Psoas muscle (tissue), 8 donors: Measurements from ENCODE around the gene DPEP2. TPM values are rescaled to one million over a fixed set of nuclear protein-coding genes. Genes with fewer than 3 reads are reported as not detected.

Experiments used
- ATAC-seq, 4 donors: fragments of 200-7000 bp; cut with Tn5 transposase; one replicate each; pipeline ENCODE4 v1.9.1; 2020; ENCODE audit warnings: moderate library complexity in 3 of 4, mild to moderate bottlenecking in 2 of 4
- DNase-seq, 2 donors: peaks; one replicate each; pipeline ENCODE4 v3.0.0-alpha.2; 2020
- H3K27ac ChIP-seq: fragments of 200-600 bp; one replicate; pipeline ENCODE4 v1.8.0; 2022
- H3K27me3 ChIP-seq, 3 donors: fragments of 200-600 bp in 1 of 3; one replicate each; pipeline versions ENCODE4 v1.6.1 to v1.8.0; 2013 to 2022; ENCODE audit warnings: low read length in 2 of 3, mild to moderate bottlenecking in 2 of 3, moderate library complexity in 1 of 3; ENCODE audit not compliant: insufficient read depth in 3 of 3
- H3K36me3 ChIP-seq, 2 donors: fragments of 200-600 bp in 1 of 2; one replicate each; pipeline versions ENCODE4 v1.6.1 to v1.8.0; 2013 to 2022; ENCODE audit warnings: low read depth in 1 of 2, mild to moderate bottlenecking in 1 of 2, moderate library complexity in 1 of 2; ENCODE audit not compliant: insufficient read depth in 1 of 2
- H3K4me1 ChIP-seq: fragments of 200-600 bp; one replicate; pipeline ENCODE4 v1.8.0; 2022
- H3K4me3 ChIP-seq: fragments of 200-600 bp; one replicate; pipeline ENCODE4 v1.8.0; 2022; ENCODE audit warnings: mild to moderate bottlenecking
- H3K9me3 ChIP-seq: fragments of 200-600 bp; one replicate; pipeline ENCODE4 v1.8.0; 2022
- WGBS, 3 donors: extraction: QIAGEN DNeasy Blood & Tissue Kit; methylation state at CpG; one replicate each; pipeline versions ENCODE4 v1.1.6 to v1.1.7; 2013; 5-methylcytosine and 5-hydroxymethylcytosine counted together
- intact Hi-C, 2 donors: fragments of 100-400 bp; cut with DNase I; formaldehyde crosslinking; loops; one replicate each; pipeline versions ENCODE4 v1.11.0 to v1.14.2; 2022
- polyA plus RNA-seq, 3 donors: library from polyadenylated mRNA; stranded (reverse); fragments of 200-250 nt; gene quantifications; one replicate each; pipeline ENCODE4 v1.2.3, GENCODE V29; 2013
- total RNA-seq, 4 donors: library from RNA; stranded (reverse); fragmentation: NEBNext Ultra II Directional in 2 of 4; extraction: Animal tissue kit (Norgen Biotek cat#: 25700) in 2 of 4; gene quantifications; one replicate each; pipeline versions ENCODE4 v1.2.1 to v1.2.4, GENCODE V29; 2021 to 2023
- TF ChIP-seq, protein P1 (sequence below): fragments of 200-600 bp; IDR thresholded peaks from one replicate; pipeline ENCODE4 v1.8.0; 2022; ENCODE audit warnings: antibody characterized with exemption
- donor health status: healthy with polysubstance abuse.
- donor health status: DM: no; HTN: no; CAD: no; lungs with moderate emphysema.
- donor health status: Bipolar disorder and iron deficiency.
- donor health status: healthy.
- donor health status: DM: yes; HTN: yes; CAD: no.
- donor health status: DM: no; HTN: no; CAD: no.
- donor health status: DM: no; HTN: no; CAD: no.
- donor health status: DM: yes; HTN: yes; CAD: no.

The DPEP2 gene
- total and polyA plus RNA-seq, 7 donors, result 0.23 to 1.1 (median 0.28) TPM; not detected in 1

DNA sequence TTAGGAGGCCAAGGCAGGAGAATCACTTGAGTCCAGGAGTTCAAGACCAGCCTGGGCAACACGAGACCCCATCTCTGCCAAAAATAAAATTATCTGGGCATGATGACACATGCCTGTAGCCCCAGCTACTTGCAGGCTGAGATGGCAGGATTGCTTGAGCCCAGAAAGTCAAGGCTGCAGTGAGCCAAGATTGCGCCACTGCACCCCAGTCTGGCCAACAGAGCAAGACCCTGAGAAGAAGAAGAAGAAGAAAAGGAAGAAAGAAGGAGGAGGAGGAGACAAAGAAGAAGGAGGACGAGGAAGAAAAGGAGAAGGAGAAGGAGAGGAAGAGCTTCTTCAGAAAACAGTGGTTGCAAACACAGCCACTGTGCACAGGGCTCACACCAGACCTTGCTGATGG lies 10.6 kb downstream of the DPEP2 start:
- 67 to 81% (median 67%) methylated on average over 3 of the region's 3 CpGs for WGBS, 3 donors
- ATAC-seq (peak in 2 of 4 donors; percentile 9 to 16), DNase-seq (no peak)
- Histone ChIP-seq H3K4me1 (peaks cover 80% of the 10 kb centered on the region), H3K27ac (peak overlapping the region; percentile 97), H3K4me3 (peak overlapping the region; percentile 70), H3K27me3 (no peaks in the 10 kb centered on the region), H3K36me3 (peaks cover 0 to 8% of the 10 kb centered on the region in 2 donors), H3K9me3 (no peaks in the 10 kb centered on the region)
- TF ChIP-seq, protein P1, sequence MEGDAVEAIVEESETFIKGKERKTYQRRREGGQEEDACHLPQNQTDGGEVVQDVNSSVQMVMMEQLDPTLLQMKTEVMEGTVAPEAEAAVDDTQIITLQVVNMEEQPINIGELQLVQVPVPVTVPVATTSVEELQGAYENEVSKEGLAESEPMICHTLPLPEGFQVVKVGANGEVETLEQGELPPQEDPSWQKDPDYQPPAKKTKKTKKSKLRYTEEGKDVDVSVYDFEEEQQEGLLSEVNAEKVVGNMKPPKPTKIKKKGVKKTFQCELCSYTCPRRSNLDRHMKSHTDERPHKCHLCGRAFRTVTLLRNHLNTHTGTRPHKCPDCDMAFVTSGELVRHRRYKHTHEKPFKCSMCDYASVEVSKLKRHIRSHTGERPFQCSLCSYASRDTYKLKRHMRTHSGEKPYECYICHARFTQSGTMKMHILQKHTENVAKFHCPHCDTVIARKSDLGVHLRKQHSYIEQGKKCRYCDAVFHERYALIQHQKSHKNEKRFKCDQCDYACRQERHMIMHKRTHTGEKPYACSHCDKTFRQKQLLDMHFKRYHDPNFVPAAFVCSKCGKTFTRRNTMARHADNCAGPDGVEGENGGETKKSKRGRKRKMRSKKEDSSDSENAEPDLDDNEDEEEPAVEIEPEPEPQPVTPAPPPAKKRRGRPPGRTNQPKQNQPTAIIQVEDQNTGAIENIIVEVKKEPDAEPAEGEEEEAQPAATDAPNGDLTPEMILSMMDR, result no peak
- intact Hi-C loops, result loop anchor here in 1 of 2 donors (2.0 kb wide), 1 partner anchor 52 kb away; no protein-coding TSS in a partner anchor

DNA sequence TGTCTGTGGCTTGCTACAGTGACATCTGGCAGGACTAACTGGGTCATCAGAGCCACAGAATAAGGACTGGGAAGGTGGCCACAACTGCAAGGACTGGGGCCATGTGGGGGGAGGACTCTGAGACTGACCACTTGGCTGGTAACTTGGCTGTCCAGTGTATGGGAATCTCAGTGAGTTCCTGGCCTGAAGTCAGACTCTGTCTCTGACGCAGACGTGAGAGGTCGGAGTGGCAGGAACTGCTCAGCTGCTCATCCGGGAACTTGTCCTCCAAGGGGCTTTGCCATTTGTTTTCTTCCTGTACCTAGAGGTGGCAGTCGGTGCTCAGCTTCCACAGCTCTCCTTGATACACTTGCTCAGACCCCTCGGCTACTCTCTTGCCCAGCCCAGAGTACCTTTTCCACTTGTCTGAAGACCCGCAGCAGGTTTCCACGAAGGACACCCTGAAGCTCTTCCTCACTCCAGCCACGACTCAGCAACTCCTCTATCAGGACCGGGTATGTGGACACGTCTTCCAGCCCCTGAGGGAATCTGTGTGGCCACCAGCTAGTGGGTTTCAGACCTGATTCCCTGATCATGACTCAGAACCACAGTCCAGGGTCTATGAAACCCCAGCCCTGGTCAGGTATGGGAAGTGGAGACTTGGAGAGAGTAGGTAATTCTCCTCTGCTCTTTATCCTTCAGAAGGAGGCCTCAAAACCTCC lies 11.7 kb downstream of the DPEP2 start:
- Histone ChIP-seq H3K9me3 (no peaks in the 10 kb centered on the region), H3K36me3 (peaks cover 0 to 8% of the 10 kb centered on the region in 2 donors), H3K4me1 (peaks cover 78% of the 10 kb centered on the region), H3K27me3 (no peaks in the 10 kb centered on the region), H3K27ac (peak overlapping the region; percentile 97), H3K4me3 (peak overlapping the region; percentile 70)
- TF ChIP-seq, protein P1, result no peak
- DNase-seq (peak; percentile 59 to 84), ATAC-seq (peak; percentile 81 to 87 (median 86))
- WGBS, 3 donors, result 15 to 25% (median 15%) methylated on average over 11 of the region's 11 CpGs
- intact Hi-C loops, result loop anchor here (2.0 kb wide), 2 partner anchors 21 to 53 kb away; no protein-coding TSS in a partner anchor

DNA sequence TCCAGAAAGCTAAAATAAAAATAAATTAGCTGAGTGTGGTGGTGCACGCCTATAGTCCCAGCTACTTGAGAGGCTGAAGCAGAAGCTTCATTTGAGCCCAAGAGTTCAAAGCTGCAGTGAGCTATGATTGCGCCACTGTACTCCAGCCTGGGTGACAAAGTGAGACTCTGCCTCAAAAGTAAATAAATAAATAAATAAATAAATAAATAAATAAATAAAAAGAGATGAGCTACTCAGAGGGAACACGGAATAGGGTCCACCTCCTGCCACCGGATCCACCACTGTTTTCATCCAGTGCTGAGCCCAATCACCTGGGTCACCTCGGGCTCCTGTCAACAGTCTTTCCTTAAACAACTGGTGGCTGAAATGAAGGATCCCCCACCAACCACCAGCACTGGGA lies 12.3 kb downstream of the DPEP2 start:
- DNase-seq (no peak), ATAC-seq (peak; percentile 3 to 7 (median 6))
- Histone ChIP-seq H3K9me3 (no peaks in the 10 kb centered on the region), H3K4me3 (peak overlapping the region; percentile 70), H3K27ac (peak overlapping the region; percentile 97), H3K4me1 (peaks cover 74% of the 10 kb centered on the region), H3K27me3 (no peaks in the 10 kb centered on the region), H3K36me3 (peaks cover 0 to 8% of the 10 kb centered on the region in 2 donors)
- intact Hi-C loops, result loop anchor here in 1 of 2 donors (2.0 kb wide), 1 partner anchor 20 kb away; no protein-coding TSS in a partner anchor
- TF ChIP-seq, protein P1, result no peak
- WGBS, 3 donors, result 50 to 59% (median 53%) methylated on average over 5 of the region's 5 CpGs

DNA sequence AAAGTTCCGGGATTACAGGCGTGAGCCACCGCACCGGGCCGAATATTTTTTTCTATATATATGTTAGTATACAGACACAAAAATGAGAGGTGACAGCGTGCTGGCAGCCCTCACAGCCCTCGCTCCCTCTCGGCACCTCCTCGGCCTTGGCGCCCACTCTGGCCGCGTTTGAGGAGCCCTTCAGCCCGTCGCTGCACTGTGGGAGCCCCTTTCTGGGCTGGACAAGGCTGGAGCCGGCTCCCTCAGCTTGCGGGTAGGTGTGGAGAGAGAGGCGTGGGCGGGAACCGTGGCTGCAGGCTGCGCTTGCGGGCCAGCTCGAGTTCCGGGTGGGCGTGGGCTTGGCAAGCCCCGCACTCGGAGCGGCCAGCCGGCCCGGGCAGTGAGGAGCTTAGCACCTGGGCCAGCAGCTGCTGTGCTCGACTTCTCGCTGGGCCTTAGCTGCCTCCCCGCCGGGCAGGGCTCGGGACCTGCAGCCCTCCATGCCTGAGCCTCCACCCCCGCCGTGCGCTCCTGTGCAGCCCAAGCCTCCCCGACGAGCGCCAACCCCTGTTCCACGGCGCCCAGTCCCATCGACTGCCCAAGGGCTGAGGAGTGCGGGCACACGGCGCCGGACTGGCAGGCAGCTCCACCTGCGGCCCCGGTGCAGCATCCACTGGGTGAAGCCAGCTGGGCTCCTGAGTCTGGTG lies 17.1 kb downstream of the DPEP2 start:
- intact Hi-C loops, result no loop called here
- no peaks in the 10 kb centered on the region for H3K36me3 ChIP-seq
- 72 to 83% (median 81%) methylated on average over 49 of the region's 49 CpGs for WGBS, 3 donors
- TF ChIP-seq, protein P1, result no peak
- no peak for ATAC-seq
- H3K9me3 ChIP-seq, result no peaks in the 10 kb centered on the region
- no peak overlapping the region for H3K4me3 ChIP-seq
- no peak overlapping the region for H3K27ac ChIP-seq
- no peak for DNase-seq
- H3K27me3 ChIP-seq, result no peaks in the 10 kb centered on the region
- H3K4me1 ChIP-seq, result peaks cover 34% of the 10 kb centered on the region
